GM19463 (cell line): ENCODE data around the gene THRAP3.
"Not testable (repeated sequence)": the region's sequence is repeated elsewhere in the genome, so short reads cannot be mapped to it uniquely, and the experiment has no call there.

Experiments used
- ATAC-seq: cut with Tn5 transposase; IDR thresholded peaks from one replicate; pipeline ENCODE4 v1.9.1; 2021; ENCODE audit warnings: mild to moderate bottlenecking, moderate library complexity; ENCODE audit not compliant: unreplicated experiment

THRAP3 gene

GRCh38 chr1:36248250-36248894 lies 24.1 kb downstream of the THRAP3 start:
- no peak for ATAC-seq

GRCh38 chr1:36251794-36252481 lies 27.7 kb downstream of the THRAP3 start:
- ATAC-seq, result no peak

- not testable (repeated sequence) for ATAC-seq
These were observed 28.2 kb downstream of the THRAP3 start for GRCh38 chr1:36252482-36252824.

GRCh38 chr1:36253161-36253862 lies 29.1 kb downstream of the THRAP3 start:
- ATAC-seq, result no peak

GRCh38 chr1:36256558-36257374 lies 32.5 kb downstream of the THRAP3 start:
- ATAC-seq, result no peak

- ATAC-seq, result no peak
These were observed 33.1 kb downstream of the THRAP3 start for GRCh38 chr1:36257375-36257767.

GRCh38 chr1:36258960-36259344 lies 34.7 kb downstream of the THRAP3 start:
- ATAC-seq, result no peak

- no peak for ATAC-seq
These were observed 44.7 kb downstream of the THRAP3 start for GRCh38 chr1:36268981-36269380.

GRCh38 chr1:36269408-36269838 lies 45.2 kb downstream of the THRAP3 start:
- ATAC-seq, result no peak

GRCh38 chr1:36273024-36273423 lies 48.8 kb downstream of the THRAP3 start:
- ATAC-seq, result no peak

GRCh38 chr1:36274201-36274600 lies 50.0 kb downstream of the THRAP3 start:
- ATAC-seq, result no peak

GRCh38 chr1:36276688-36277087 lies 52.4 kb downstream of the THRAP3 start:
- no peak for ATAC-seq

- no peak for ATAC-seq
These were observed 55.0 kb downstream of the THRAP3 start for GRCh38 chr1:36279110-36279788.

- no peak for ATAC-seq
These were observed 55.6 kb downstream of the THRAP3 start for GRCh38 chr1:36279789-36280296.

- no peak for ATAC-seq
These were observed 59.8 kb downstream of the THRAP3 start for GRCh38 chr1:36284061-36284460.

- no peak for ATAC-seq
These were observed 60.3 kb downstream of the THRAP3 start for GRCh38 chr1:36284517-36284916.

- no peak for ATAC-seq
These were observed 61.3 kb downstream of the THRAP3 start for GRCh38 chr1:36285443-36286101.

- ATAC-seq, result no peak
These were observed 62.6 kb downstream of the THRAP3 start for GRCh38 chr1:36286802-36287201.

- no peak for ATAC-seq
These were observed 63.4 kb downstream of the THRAP3 start for GRCh38 chr1:36287595-36287994.

GRCh38 chr1:36295390-36295789 lies 71.1 kb downstream of the THRAP3 start:
- no peak for ATAC-seq
